WERI-Rb-1 (cell line): ENCODE results near the gene CCDC93.

Experiments
- DNase-seq: peaks from one replicate; pipeline ENCODE4 v3.0.0-alpha.2; 2020
- H3K27ac ChIP-seq: fragments of 250-450 bp; sonication (Bioruptor Pico); 2 replicates; pipeline ENCODE4 v1.5.1; 2020; ENCODE audit warnings: mild to moderate bottlenecking, moderate library complexity
- H3K27me3 ChIP-seq: fragments of 250-450 bp; sonication (Bioruptor Pico); 2 replicates; pipeline ENCODE4 v1.5.1; 2021; ENCODE audit warnings: mild to moderate bottlenecking, low read depth, moderate library complexity; ENCODE audit not compliant: insufficient read depth, severe bottlenecking
- H3K36me3 ChIP-seq: fragments of 250-450 bp; sonication (Bioruptor Pico); 2 replicates; pipeline ENCODE4 v1.5.1; 2020; ENCODE audit warnings: mild to moderate bottlenecking, moderate library complexity
- H3K4me3 ChIP-seq: 2 replicates; pipeline ENCODE4 v1.5.1; 2011; ENCODE audit warnings: low read depth, mild to moderate bottlenecking, control low read depth, low read length
- H3K9me3 ChIP-seq: fragments of 250-450 bp; sonication (Bioruptor Pico); 2 replicates; pipeline ENCODE4 v1.5.1; 2021; ENCODE audit warnings: mild to moderate bottlenecking, moderate library complexity; ENCODE audit not compliant: severe bottlenecking
- TF ChIP-seq, protein P1 (sequence below): IDR thresholded peaks from 2 replicates; pipeline ENCODE4 v1.5.1; 2011; ENCODE audit warnings: low read depth, mild to moderate bottlenecking, control low read depth, inconsistent platforms, low read length

CCDC93 gene

DNA sequence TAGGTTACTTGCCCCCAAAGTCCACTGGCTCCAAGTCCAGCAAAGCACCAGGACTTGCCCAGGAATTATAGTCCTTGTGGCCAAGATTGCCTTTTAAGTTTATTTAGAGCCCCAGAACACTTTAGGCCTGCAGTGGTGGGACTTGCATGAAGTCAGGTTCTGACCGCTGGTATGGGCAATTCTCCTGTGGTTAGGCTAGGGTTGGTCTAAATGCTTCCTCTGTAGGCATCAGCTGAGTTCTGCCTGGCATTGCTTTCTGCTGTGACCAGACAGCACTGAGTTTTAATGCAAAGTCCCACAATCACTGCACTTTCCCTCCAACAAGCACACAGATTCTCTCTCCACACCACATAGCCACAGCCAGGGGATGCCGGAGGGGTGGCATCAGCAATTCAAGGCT is 134.9 kb downstream of the CCDC93 start:
- no peak for DNase-seq

DNA sequence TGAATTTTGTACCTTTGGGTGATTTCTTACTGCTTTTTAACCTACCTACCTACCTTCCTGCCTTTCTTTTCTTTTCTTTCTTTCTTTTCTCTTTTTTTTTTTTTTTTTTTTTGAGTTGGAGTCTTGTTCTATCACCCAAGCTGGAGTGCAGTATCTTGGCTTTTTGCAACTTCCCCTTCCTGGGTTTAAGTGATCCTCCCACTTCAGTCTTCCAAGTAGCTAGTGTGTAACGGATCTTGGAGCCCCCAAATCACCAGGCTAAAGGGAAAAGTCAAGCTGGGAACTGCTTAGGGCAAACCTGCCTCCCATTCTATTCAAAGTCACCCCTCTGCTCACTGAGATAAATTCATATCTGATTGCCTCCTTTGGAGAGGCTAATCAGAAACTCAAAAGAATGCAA is 138.1 kb downstream of the CCDC93 start:
- H3K27me3 ChIP-seq = no peaks in the 10 kb centered on the region
- DNase-seq = no peak
- H3K36me3 ChIP-seq = no peaks in the 10 kb centered on the region
- H3K9me3 ChIP-seq = no peaks in the 10 kb centered on the region
- TF ChIP-seq, protein P1, sequence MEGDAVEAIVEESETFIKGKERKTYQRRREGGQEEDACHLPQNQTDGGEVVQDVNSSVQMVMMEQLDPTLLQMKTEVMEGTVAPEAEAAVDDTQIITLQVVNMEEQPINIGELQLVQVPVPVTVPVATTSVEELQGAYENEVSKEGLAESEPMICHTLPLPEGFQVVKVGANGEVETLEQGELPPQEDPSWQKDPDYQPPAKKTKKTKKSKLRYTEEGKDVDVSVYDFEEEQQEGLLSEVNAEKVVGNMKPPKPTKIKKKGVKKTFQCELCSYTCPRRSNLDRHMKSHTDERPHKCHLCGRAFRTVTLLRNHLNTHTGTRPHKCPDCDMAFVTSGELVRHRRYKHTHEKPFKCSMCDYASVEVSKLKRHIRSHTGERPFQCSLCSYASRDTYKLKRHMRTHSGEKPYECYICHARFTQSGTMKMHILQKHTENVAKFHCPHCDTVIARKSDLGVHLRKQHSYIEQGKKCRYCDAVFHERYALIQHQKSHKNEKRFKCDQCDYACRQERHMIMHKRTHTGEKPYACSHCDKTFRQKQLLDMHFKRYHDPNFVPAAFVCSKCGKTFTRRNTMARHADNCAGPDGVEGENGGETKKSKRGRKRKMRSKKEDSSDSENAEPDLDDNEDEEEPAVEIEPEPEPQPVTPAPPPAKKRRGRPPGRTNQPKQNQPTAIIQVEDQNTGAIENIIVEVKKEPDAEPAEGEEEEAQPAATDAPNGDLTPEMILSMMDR = no peak
- no peak overlapping the region for H3K27ac ChIP-seq
- H3K4me3 ChIP-seq = no peak overlapping the region

More for the DNA sequence above, 134.9 kb downstream of the CCDC93 start:
- H3K27ac ChIP-seq = no peak overlapping the region
- H3K4me3 ChIP-seq = no peak overlapping the region
- H3K9me3 ChIP-seq = no peaks in the 10 kb centered on the region
- TF ChIP-seq, protein P1 = no peak
- H3K36me3 ChIP-seq = no peaks in the 10 kb centered on the region
- no peaks in the 10 kb centered on the region for H3K27me3 ChIP-seq
